ENCODE data around the gene MAPKAPK3.

DNA sequence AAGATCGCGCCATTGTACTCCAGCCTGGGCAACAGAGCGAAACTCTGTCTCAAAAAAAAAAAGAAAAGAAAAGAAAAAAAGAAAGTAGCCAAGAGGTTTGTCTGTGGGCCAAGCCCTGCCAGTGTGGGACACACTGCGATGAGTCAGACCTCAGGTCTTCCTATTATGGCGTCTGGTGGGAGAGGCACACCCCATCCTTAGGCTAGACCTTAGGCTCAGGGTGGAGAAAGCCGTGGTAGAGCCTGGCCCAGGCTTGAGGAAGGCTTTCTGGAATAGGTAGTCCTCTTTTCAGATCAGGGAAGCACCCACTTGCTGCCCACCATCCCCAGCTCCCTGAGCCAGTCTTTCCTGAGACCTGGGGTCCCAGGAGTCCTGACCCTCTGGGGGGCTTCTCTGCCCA, 41.6 kb upstream of the MAPKAPK3 start:
- TF ChIP-seq, protein P1, sequence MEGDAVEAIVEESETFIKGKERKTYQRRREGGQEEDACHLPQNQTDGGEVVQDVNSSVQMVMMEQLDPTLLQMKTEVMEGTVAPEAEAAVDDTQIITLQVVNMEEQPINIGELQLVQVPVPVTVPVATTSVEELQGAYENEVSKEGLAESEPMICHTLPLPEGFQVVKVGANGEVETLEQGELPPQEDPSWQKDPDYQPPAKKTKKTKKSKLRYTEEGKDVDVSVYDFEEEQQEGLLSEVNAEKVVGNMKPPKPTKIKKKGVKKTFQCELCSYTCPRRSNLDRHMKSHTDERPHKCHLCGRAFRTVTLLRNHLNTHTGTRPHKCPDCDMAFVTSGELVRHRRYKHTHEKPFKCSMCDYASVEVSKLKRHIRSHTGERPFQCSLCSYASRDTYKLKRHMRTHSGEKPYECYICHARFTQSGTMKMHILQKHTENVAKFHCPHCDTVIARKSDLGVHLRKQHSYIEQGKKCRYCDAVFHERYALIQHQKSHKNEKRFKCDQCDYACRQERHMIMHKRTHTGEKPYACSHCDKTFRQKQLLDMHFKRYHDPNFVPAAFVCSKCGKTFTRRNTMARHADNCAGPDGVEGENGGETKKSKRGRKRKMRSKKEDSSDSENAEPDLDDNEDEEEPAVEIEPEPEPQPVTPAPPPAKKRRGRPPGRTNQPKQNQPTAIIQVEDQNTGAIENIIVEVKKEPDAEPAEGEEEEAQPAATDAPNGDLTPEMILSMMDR (IDR thresholded peaks at IDR 0.05), result no peak
- TF ChIP-seq POLR2A (IDR thresholded peaks at IDR 0.05), result no peak

Measured in body of pancreas (tissue), 4 donors.